HG03432 (cell line): Measurements from ENCODE around the gene ISLR2.
A peak's percentile ranks its signal among the peaks of the same experiment; 100 is the strongest.
"Not testable (repeated sequence)": the region's sequence is repeated elsewhere in the genome, so short reads cannot be mapped to it uniquely, and the experiment has no call there.

Experiments used
- ATAC-seq: cut with Tn5 transposase; IDR thresholded peaks from one replicate; pipeline ENCODE4 v1.9.1; 2021; ENCODE audit warnings: mild to moderate bottlenecking, moderate library complexity; ENCODE audit not compliant: unreplicated experiment

ISLR2 gene

DNA sequence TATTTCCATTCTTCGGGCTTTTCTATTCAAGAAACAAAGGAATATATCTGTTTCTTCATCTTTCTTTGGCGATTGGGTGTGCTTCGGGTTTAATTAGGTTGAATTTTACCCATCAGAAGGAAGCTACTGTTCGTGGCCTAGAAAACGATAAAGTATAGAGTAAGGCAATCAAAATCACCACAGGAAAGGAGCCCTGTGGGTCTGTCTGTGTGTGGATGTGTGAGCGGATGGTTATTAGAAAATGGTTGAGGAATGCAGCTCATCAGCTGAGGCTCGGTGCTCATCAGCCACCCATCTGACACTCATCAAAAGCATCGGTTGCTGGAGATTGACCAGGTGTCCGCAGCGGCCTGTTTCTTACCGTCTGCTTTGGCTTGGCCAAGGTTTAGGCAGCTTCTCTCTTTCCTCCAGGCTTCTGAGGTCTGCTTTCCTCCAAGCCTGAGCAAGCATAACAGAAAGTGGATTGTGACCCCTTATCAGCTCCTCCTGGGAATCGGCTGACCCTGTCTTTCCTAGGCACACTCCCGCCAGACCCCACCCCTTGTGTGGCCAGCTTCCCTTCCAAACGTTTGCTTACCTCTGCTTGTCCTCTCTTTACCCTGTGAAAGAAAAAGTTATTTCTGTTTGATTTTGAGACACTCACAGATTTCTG lies 25.5 kb downstream of the ISLR2 start:
- ATAC-seq: no peak

DNA sequence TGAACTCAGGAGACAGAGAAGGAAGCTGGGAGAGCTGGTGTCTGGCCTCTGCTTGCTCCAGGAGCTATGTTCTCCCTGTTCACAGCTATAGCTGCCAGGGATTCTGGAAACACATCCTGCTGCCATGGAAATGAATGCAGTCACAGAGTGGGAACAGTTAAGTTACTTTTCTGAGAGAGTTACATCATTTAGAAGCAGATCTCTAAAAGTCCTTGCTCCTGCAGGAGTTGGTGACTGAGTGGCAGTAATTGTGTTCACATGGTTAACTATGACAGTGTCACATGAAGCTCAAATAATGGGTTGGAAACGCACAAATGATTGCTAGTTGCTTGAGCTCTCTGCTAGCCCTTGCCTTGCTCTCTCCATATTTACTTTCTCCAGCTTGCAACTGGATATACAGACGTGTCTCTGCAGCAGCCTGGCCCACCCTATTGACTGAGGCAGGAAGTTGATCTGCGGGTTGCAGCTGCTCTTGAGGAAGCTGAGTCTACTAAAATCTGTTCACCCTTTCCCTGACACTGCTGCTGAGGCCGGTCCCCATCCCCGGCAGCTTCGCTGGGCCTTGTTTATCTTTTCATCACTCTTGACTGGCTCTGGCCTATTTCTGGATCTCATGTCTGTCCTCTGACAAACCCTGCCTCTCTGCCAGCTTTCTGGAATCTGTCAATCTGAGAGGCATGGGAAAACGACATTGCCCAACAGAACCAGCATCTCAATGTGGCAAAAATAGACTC lies 26.5 kb downstream of the ISLR2 start:
- ATAC-seq: no peak

DNA sequence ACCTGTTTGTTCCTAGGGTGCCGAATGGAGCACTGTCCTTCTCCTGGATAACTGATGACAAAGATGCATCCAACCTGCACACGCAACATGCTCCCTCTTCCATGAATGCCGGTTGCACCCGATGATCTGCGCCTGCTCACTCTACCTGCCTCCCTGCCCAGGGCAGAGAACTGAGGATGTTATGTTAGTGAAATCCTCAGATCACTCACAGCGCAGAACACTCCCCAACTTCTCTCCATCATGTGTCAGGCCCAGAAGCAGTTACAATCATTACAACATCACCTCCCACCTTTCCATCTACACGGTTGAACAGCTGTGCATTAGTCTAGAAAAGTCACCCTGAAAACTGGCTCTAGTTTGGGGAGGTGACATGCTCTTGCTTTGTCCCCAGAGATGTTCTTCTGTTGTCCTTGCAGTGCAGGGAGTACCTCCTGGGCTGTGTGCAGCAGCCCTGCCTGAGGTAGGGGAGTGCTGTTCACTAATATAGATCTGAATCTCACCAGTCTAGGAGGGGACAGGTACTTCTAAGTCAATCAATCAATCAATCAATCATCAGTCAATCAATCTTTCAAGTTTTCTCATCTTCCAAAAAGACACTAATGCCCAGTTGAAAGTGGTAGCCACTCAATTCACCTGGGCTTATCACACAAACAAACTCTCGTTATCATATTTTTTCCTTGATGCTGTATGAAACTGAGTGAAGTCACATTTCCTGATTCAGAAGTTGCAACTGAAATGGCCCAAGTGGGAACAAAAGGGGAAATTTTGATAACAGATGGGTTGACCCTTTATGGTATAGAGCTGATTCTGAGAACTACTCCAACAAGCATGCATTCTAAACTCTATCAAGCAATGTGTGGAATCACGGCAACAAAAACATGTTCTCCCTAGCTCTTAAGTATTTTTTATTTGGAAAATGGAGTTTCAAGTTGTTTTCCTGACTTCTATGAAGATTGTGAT lies 27.8 kb downstream of the ISLR2 start:
- ATAC-seq: no peak

DNA sequence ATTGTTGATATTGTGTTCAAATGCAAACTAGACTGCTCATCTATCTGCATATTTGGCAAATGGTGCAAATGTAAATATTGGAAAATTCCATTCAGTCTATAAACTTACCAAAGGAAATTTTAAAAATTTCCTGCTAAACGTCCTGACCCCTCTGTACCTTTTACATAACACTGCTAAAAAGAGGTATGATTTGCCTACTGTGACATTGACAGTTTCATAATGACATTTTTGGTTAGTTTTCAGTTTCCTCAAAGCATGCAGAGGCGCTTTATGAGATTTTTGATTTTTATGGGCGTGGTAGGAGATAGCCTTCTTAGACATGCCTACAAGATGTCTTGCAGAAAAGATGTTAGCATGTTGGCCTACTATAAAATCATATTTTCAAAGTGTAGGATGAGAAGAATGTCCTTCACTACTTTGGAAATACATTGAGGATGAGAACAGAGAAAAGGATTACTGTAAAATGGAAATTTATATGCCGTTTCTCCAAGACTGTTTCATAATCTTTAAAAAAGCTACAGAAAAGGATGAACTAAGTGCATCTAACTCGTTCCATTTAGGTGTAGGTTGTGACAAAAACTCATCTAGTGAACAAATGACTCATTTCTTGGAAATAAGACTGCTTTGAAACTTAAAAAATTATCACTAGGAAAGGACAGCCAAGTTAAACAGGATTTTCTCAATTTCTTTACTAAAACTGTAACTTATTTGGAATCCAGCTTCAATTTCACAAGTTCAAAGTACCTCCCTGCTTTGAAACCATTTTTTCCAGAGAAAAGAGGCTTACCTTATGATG lies 28.7 kb downstream of the ISLR2 start:
- peak; percentile 72 for ATAC-seq

- ATAC-seq: no peak
These were observed 29.4 kb downstream of the ISLR2 start for GRCh38 chr15:74159773-74160172.

GRCh38 chr15:74160390-74160789 lies 30.0 kb downstream of the ISLR2 start:
- not testable (repeated sequence) for ATAC-seq

DNA sequence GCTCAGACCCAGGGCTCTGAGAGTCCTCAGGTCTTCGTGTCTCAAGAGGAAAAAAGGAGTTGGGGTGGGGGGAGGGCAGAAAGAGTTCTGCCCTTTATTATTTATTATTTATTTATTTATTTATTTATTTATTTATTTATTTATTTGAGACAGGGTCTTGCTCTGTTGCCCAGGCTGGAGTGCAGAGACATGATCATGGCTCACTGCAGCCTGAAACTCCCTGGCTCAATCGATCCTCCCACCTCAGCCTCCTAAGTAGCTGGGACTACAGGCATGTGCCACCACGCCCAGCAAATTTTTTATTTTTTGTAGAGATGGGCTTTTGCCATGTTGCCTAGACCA lies 31.8 kb downstream of the ISLR2 start:
- not testable (repeated sequence) for ATAC-seq

DNA sequence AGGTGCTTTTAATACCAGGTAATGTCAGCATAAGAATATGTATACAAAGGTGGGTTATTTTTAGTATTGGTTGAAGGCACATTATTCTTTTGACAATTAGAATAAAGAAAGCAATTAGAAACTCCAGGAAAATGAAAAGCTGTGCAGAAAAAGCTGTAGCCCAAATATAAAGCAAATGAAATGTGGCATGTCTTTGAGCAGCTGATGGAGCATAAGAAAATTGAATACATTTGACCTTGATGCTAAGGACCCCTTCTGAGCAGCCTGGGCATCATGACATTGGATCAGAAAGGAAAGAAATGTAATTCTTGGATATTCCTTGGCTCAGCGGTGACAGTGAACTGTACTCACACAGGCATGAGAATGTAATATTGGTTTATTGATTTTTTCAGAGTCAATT lies 35.1 kb downstream of the ISLR2 start:
- no peak for ATAC-seq

GRCh38 chr15:74167891-74168331 lies 37.5 kb downstream of the ISLR2 start:
- ATAC-seq: no peak

DNA sequence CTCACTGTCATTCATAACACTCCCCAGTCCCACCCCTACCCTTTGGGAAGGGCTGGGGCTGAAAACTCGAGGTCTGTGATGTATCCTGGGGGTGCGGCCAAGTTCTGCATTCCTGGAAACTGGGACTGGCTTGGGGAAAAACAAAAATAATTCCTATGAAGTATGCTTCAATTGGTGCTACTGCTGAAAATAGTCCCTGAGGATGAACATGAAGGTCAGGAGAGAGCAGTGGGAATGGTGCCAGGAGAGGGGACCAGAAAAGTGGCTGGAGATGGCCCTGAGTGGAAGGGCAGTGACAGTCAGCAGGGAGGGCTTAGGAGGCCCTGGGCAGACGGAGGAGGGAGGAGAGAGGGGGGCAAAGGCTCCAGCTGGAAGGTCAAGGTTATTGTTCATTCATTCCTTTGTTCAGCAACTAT lies 38.3 kb downstream of the ISLR2 start:
- no peak for ATAC-seq

DNA sequence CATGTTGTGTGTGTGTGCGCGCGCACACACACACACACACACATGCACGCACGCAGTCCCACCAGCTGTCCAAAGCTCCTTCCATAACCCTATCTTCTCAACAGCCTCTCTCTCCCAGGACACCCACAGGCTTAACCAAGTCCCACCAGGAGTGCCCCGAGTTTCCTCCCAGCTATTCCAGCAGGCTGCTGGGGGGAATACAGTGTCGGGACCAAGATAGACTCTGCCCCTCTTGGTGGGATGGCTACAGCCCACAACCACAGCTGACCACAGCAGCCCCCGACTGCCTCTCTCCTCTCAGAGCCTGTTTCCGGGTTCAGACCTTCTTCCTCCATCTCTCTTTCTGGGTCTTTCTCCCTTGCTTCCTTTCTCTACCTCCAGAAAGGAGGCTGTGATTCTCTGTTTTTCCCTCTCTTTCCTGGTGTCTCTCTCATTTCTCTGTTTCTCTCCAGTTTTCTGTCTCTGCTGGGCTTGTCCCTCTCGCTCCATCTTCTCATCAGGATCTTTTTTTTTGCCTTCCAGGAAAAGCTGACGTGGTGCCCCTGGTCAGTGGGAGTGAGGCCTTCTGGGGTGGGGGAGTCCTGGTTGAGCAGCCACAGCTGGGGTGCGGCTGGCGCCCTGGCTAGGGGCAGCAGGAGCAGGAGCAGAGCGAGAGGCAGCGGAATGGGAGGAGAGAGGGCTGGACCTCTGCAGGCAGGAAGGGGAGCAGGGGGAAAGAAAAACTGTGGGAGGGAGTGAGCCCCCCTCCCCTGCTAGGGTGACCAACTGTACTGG lies 39.9 kb downstream of the ISLR2 start:
- ATAC-seq: no peak

DNA sequence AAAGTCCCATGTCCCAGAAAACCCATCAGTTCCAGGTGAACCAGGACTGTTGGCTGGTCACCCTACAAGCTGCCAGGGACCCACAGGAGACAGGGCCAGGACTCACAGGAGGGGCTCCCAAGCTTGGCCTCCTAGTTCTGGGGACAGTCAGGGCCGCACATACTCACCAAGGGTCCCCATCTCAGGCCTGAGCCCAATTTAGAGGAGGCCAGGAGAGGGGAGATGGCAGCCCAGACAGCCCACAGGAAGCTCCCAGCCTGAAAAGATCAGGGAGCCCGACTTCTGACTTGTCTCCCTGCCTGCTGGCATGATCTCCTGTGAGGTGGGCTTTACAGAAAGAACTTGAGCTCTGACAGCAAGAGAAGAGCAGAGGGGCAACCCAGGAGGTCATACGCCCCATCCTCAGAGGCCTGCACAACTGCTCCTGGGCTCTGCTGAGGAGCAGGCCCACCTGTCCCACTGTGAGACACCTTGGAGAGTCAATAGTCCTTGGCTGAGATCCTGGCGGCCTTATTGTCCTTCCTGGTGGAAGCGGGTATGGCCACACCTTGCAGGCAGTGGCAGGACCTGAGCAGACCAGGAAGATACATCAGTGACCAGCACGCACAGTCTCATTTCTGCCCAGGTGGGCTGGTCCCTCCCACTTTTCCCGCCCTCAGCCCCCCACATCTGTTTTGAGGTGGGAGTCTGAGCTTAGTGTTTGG lies 40.6 kb downstream of the ISLR2 start:
- no peak for ATAC-seq

- no peak for ATAC-seq
These were observed 41.7 kb downstream of the ISLR2 start for GRCh38 chr15:74171965-74172541.

GRCh38 chr15:74172701-74173379 lies 42.5 kb downstream of the ISLR2 start:
- ATAC-seq: no peak

DNA sequence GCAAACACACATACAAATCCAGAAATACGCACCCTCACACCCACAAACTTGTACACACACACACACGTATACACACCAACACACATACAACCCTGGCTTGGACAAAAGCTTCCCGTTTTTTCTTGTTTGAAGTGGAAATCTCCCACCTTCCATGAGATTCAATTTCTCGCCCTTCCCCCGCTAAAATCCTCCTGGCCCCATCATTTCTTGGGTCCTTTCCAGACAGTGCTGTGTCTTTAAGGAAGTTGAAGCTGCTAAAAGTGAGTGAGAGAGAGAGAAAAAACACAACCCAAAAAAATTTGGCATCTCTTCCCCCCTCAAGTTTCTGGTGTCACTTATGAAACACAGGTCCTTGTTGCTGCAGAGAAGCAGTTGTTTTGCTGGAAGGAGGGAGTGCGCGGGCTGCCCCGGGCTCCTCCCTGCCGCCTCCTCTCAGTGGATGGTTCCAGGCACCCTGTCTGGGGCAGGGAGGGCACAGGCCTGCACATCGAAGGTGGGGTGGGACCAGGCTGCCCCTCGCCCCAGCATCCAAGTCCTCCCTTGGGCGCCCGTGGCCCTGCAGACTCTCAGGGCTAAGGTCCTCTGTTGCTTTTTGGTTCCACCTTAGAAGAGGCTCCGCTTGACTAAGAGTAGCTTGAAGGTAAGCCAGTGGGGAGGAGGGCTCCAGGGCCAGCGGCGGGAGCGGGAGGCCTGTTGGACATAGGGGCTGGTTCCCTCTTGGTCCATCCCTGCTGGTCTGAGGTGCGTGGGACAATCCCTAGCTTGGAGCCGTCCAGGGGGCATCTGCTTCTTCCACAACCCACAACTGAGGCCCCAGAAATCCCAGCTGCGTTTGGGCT lies 43.2 kb downstream of the ISLR2 start, which contains the start of gene ISLR:
TSS of gene ISLR (plus strand) at position 331 of the 839 bp plus-strand sequence. CDS start 1,149 bp downstream, outside the sequence.
- ATAC-seq: no peak

- no peak for ATAC-seq
These were observed 44.0 kb downstream of the ISLR2 start for GRCh38 chr15:74174219-74174957.

- no peak for ATAC-seq
These were observed 44.5 kb downstream of the ISLR2 start for GRCh38 chr15:74174958-74175253.
